Measurements from ENCODE around the gene XCR1. TPM values are rescaled to one million over a fixed set of nuclear protein-coding genes. Genes with fewer than 3 reads are reported as not detected.

XCR1 gene
- not detected in 5 replicates for total RNA-seq (2022; extraction: Qiagen RNA extraction)

GRCh38 chr3:46027021-46027705 is at the start of gene XCR1:
Gene XCR1, minus strand, starts transcription at chr3:46027483. Its CDS starts 5,536 bp downstream, at chr3:46021947.

GRCh38 chr3:45995236-45996192 is 31.8 kb downstream of the XCR1 start, which contains the start of gene FYCO1:
Gene FYCO1, minus strand, starts transcription at chr3:45995824. Its CDS starts 10,914 bp downstream, at chr3:45984910.

Other genes starting within 250 kb of the XCR1 start
- 0.05 to 0.09 TPM (median 0.07 TPM) in 4 of 5 replicates, not detected in the other for gene SLC6A20, start 230.9 kb downstream of the XCR1 start, total RNA-seq (2022; extraction: Qiagen RNA extraction)
- gene LZTFL1, start 185.4 kb downstream of the XCR1 start, total RNA-seq (2022; extraction: Qiagen RNA extraction): 15.6 to 17.9 TPM (median 15.6 TPM) in 5 replicates
- not detected in 5 replicates for gene CCR9, start 140.9 kb downstream of the XCR1 start, total RNA-seq (2022; extraction: Qiagen RNA extraction)
- gene CXCR6, start 84.0 kb downstream of the XCR1 start, total RNA-seq (2022; extraction: Qiagen RNA extraction): not detected in 5 replicates
- gene FYCO1, start 31.7 kb downstream of the XCR1 start, total RNA-seq (2022; extraction: Qiagen RNA extraction): 4.3 to 5.8 TPM (median 4.9 TPM) in 5 replicates
- not detected in 5 replicates for gene CCR1, start 180.8 kb upstream of the XCR1 start, total RNA-seq (2022; extraction: Qiagen RNA extraction)
- not detected in 5 replicates for gene CCR3, start 215.0 kb upstream of the XCR1 start, total RNA-seq (2022; extraction: Qiagen RNA extraction)

All from A549 treated with CORT108297 at 1 μM for 4 hours (cell line).